OCI-LY3 (cell line): ENCODE measurements around the gene MUC4.

ENCODE experiments used
- H2AFZ ChIP-seq: fragments of 200-600, 300-600 bp; shearing (Covaris generic); 2 replicates; pipeline ENCODE4 v1.6.0; 2014; ENCODE audit warnings: antibody characterized with exemption, low read depth, low read length
- H3K27ac ChIP-seq: fragments of 200-600, 300-600 bp; sonication (generic); 2 replicates; pipeline ENCODE4 v1.5.1; 2014; ENCODE audit warnings: mild to moderate bottlenecking, low read length, moderate library complexity, mixed read lengths
- H3K27me3 ChIP-seq: fragments of 200-600, 300-600 bp; sonication (generic); 2 replicates; pipeline ENCODE4 v1.6.1; 2014; ENCODE audit warnings: low read depth, low read length, mixed read lengths
- H3K36me3 ChIP-seq: fragments of 200-600, 300-600 bp; sonication (generic); replicated peaks from 2 replicates; pipeline ENCODE3; 2014; ENCODE audit warnings: low read depth, low read length, mixed read lengths
- H3K4me1 ChIP-seq: fragments of 300-600, 200-600 bp; sonication (generic); 2 replicates; pipeline ENCODE4 v1.6.1; 2014; ENCODE audit warnings: low read length, mixed read lengths
- H3K4me2 ChIP-seq: fragments of 200-600, 300-600 bp; sonication (generic); 2 replicates; pipeline ENCODE4 v1.6.1; 2014; ENCODE audit warnings: low read length, mixed read lengths
- H3K4me3 ChIP-seq: fragments of 300-600, 200-600 bp; sonication (generic); 2 replicates; pipeline ENCODE4 v1.5.1; 2014; ENCODE audit warnings: antibody characterized with exemption, mild to moderate bottlenecking, low read length, moderate library complexity
- H3K79me2 ChIP-seq: fragments of 300-600, 200-600 bp; shearing (Covaris generic); 2 replicates; pipeline ENCODE4 v1.6.1; 2014; ENCODE audit warnings: mild to moderate bottlenecking, low read length, mixed read lengths
- H3K9ac ChIP-seq: fragments of 300-600, 200-600 bp; shearing (Covaris generic); 2 replicates; pipeline ENCODE4 v1.6.0; 2014; ENCODE audit warnings: mild to moderate bottlenecking, low read length, moderate library complexity
- H3K9me3 ChIP-seq: fragments of 200-600, 300-600 bp; shearing (Covaris generic); 2 replicates; pipeline ENCODE4 v1.6.1; 2014; ENCODE audit warnings: low read length, mixed read lengths; ENCODE audit not compliant: insufficient read depth
- H4K20me1 ChIP-seq: fragments of 200-600, 300-600 bp; sonication (generic); 2 replicates; pipeline ENCODE4 v1.6.1; 2016; ENCODE audit warnings: low read length, mixed read lengths; ENCODE audit not compliant: insufficient read depth
- CTCF ChIP-seq: fragments of 200-600, 300-600 bp; sonication (generic); IDR thresholded peaks from 2 replicates; pipeline ENCODE4 v1.5.1; 2014; ENCODE audit warnings: antibody characterized with exemption, low read length, low read depth
- EZH2phosphoT487 ChIP-seq: fragments of 200-600 bp; shearing (Covaris generic); IDR thresholded peaks from 2 replicates; pipeline ENCODE4 v1.6.1; 2018; ENCODE audit warnings: antibody characterized with exemption, mixed run types, low read depth

Gene MUC4

GRCh38 chr3:195754141-195754540, 57.6 kb downstream of the MUC4 start:
- Histone ChIP-seq H3K4me3 (no peak overlapping the region), H3K9ac (no peak overlapping the region), H3K27me3 (peaks cover 5% of the 10 kb centered on the region; the same call in 1 of the 2 replicates), H3K9me3 (no peaks in the 10 kb centered on the region), H3K27ac (no peak overlapping the region), H3K36me3 (no peaks in the 10 kb centered on the region), H3K4me1 (peaks cover 10% of the 10 kb centered on the region), H4K20me1 (no peaks in the 10 kb centered on the region), H3K4me2 (peak overlapping the region; percentile 48), H3K79me2 (no peaks in the 10 kb centered on the region), H2AFZ (no peak overlapping the region)
- TF ChIP-seq CTCF, result no peak
- no peak for TF ChIP-seq EZH2phosphoT487

- no peaks in the 10 kb centered on the region for H3K79me2 ChIP-seq
- peak overlapping the region; percentile 48 for H3K4me2 ChIP-seq
- H3K4me1 ChIP-seq, result peaks cover 10% of the 10 kb centered on the region
- no peaks in the 10 kb centered on the region for H3K9me3 ChIP-seq
- H3K27me3 ChIP-seq, result peaks cover 9% of the 10 kb centered on the region; the same call in 1 of the 2 replicates
- H4K20me1 ChIP-seq, result no peaks in the 10 kb centered on the region
- H2AFZ ChIP-seq, result no peak overlapping the region
- peak overlapping the region; percentile 26; the same call in 1 of the 2 replicates for H3K4me3 ChIP-seq
- H3K9ac ChIP-seq, result no peak overlapping the region
- H3K27ac ChIP-seq, result no peak overlapping the region
- no peak for TF ChIP-seq EZH2phosphoT487
- TF ChIP-seq CTCF, result no peak
- H3K36me3 ChIP-seq, result no peaks in the 10 kb centered on the region
Observed at GRCh38 chr3:195753581-195753980, 58.1 kb downstream of the MUC4 start.

GRCh38 chr3:195752546-195753331, 59.0 kb downstream of the MUC4 start:
- H4K20me1 ChIP-seq, result no peaks in the 10 kb centered on the region
- H3K79me2 ChIP-seq, result no peaks in the 10 kb centered on the region
- no peak overlapping the region for H2AFZ ChIP-seq
- no peak overlapping the region for H3K4me3 ChIP-seq
- H3K36me3 ChIP-seq, result no peaks in the 10 kb centered on the region
- H3K4me1 ChIP-seq, result peaks cover 10% of the 10 kb centered on the region
- no peaks in the 10 kb centered on the region for H3K9me3 ChIP-seq
- peaks cover 7% of the 10 kb centered on the region; the same call in 1 of the 2 replicates for H3K27me3 ChIP-seq
- H3K9ac ChIP-seq, result no peak overlapping the region
- H3K27ac ChIP-seq, result no peak overlapping the region
- TF ChIP-seq EZH2phosphoT487, result no peak
- TF ChIP-seq CTCF, result no peak
- no peak overlapping the region for H3K4me2 ChIP-seq

GRCh38 chr3:195752066-195752465, 59.7 kb downstream of the MUC4 start:
- Histone ChIP-seq H3K27me3 (peaks cover 7% of the 10 kb centered on the region; the same call in 1 of the 2 replicates), H4K20me1 (no peaks in the 10 kb centered on the region), H3K9me3 (no peaks in the 10 kb centered on the region), H3K79me2 (no peaks in the 10 kb centered on the region), H2AFZ (no peak overlapping the region), H3K4me1 (peaks cover 10% of the 10 kb centered on the region), H3K36me3 (no peaks in the 10 kb centered on the region), H3K9ac (no peak overlapping the region), H3K4me3 (no peak overlapping the region), H3K4me2 (no peak overlapping the region), H3K27ac (no peak overlapping the region)
- TF ChIP-seq CTCF (no peak), EZH2phosphoT487 (no peak)
